ENCODE measurements around the gene SKAP1. TPM values are rescaled to one million over a fixed set of nuclear protein-coding genes. Genes with fewer than 3 reads are reported as not detected.
A peak's percentile ranks its signal among the peaks of the same experiment; 100 is the strongest.

The SKAP1 gene
- total and polyA plus RNA-seq, 7 donors, result 0.09 to 1.0 (median 0.42) TPM; not detected in 2

DNA sequence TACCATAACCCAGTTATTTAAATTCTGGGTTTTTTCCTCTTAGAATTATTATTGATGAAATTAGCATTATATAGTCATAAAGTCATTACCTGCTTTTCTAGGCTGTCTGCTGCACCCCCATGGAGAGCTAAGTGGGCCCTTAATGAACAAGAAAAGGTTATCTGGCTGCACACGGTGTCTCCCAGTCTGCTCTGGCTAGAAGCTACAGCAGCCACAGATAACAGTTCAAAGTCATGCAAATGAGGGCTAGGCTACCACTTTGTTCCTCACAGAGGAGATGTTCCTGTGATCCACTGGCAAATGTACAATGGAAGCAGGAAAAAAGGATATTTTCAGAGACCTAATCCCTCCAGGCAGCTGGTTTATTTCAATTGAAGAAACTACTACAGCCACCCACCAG lies 210.4 kb downstream of the SKAP1 start:
- intact Hi-C loops (cut with DNase I), result loop anchor here in 1 of 2 donors (10.0 kb wide), 1 partner anchor 155 kb away; no protein-coding TSS in a partner anchor
- no peak overlapping the region for H3K4me3 ChIP-seq
- no peak for ATAC-seq

GRCh38 chr17:48215583-48216139 lies 214.4 kb downstream of the SKAP1 start:
- no peaks in the 10 kb centered on the region for H3K27me3 ChIP-seq (ENCODE audit: insufficient read depth in 3 of 3, low read length in 2 of 3)
- ATAC-seq, result no peak

More for the DNA sequence above, 210.4 kb downstream of the SKAP1 start:
- no peak overlapping the region for H3K27ac ChIP-seq
- no peaks in the 10 kb centered on the region for H3K36me3 ChIP-seq (ENCODE audit: insufficient read depth in 1 of 2, low read depth in 1 of 2)
- peaks cover 0 to 2% (median 0%) of the 10 kb centered on the region in 3 donors for H3K27me3 ChIP-seq (ENCODE audit: insufficient read depth in 3 of 3, low read length in 2 of 3)
- TF ChIP-seq, protein P1, sequence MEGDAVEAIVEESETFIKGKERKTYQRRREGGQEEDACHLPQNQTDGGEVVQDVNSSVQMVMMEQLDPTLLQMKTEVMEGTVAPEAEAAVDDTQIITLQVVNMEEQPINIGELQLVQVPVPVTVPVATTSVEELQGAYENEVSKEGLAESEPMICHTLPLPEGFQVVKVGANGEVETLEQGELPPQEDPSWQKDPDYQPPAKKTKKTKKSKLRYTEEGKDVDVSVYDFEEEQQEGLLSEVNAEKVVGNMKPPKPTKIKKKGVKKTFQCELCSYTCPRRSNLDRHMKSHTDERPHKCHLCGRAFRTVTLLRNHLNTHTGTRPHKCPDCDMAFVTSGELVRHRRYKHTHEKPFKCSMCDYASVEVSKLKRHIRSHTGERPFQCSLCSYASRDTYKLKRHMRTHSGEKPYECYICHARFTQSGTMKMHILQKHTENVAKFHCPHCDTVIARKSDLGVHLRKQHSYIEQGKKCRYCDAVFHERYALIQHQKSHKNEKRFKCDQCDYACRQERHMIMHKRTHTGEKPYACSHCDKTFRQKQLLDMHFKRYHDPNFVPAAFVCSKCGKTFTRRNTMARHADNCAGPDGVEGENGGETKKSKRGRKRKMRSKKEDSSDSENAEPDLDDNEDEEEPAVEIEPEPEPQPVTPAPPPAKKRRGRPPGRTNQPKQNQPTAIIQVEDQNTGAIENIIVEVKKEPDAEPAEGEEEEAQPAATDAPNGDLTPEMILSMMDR (IDR thresholded peaks at IDR 0.05), result no peak
- 0 to 52% (median 30%) methylated on average over 1 of the region's 1 CpG for WGBS, 3 donors
- no peak for DNase-seq
- no peaks in the 10 kb centered on the region for H3K9me3 ChIP-seq
- no peaks in the 10 kb centered on the region for H3K4me1 ChIP-seq

DNA sequence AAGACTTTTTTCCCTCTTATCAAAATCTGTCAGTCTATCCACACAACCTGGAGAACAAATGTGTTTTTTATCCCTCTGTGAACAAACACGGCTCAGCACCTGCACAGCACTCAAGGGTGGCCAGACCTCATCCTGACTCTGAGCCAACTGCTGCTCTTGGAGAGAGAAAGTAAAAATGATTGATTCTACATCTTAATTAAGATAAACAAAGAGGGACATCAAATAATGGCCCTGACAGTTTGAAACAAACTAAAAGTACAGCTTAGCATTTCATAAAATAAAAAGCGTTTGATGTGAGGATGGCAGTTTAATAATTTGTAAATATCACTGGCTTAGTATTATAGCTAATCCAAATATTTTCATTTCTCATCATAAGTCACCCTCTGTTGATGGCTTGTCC lies 216.2 kb downstream of the SKAP1 start:
- TF ChIP-seq, protein P1 (IDR thresholded peaks at IDR 0.05), result no peak
- Histone ChIP-seq H3K4me1 (no peaks in the 10 kb centered on the region), H3K4me3 (no peak overlapping the region), H3K27me3 (ENCODE audit: insufficient read depth in 3 of 3, low read length in 2 of 3) (no peaks in the 10 kb centered on the region), H3K36me3 (ENCODE audit: insufficient read depth in 1 of 2, low read depth in 1 of 2) (no peaks in the 10 kb centered on the region), H3K27ac (no peak overlapping the region), H3K9me3 (no peaks in the 10 kb centered on the region)
- 72 to 80% (median 74%) methylated on average over 2 of the region's 2 CpGs for WGBS, 3 donors
- no peak for ATAC-seq
- DNase-seq, result no peak
- intact Hi-C loops (cut with DNase I), result loop anchor here in 1 of 2 donors (10.0 kb wide), 1 partner anchor 161 kb away; no protein-coding TSS in a partner anchor

More at GRCh38 chr17:48215583-48216139, 214.4 kb downstream of the SKAP1 start:
- Histone ChIP-seq H3K4me3 (no peak overlapping the region), H3K27ac (no peak overlapping the region), H3K9me3 (no peaks in the 10 kb centered on the region), H3K4me1 (no peaks in the 10 kb centered on the region), H3K36me3 (ENCODE audit: insufficient read depth in 1 of 2, low read depth in 1 of 2) (no peaks in the 10 kb centered on the region)
- no peak for DNase-seq
- TF ChIP-seq, protein P1 (IDR thresholded peaks at IDR 0.05), result peak; percentile 52
- WGBS, 3 donors, result 14 to 29% (median 26%) methylated on average over 1 of the region's 1 CpG
- intact Hi-C loops (cut with DNase I), result loop anchor here in 1 of 2 donors (10.0 kb wide), 1 partner anchor 159 kb away; no protein-coding TSS in a partner anchor

DNA sequence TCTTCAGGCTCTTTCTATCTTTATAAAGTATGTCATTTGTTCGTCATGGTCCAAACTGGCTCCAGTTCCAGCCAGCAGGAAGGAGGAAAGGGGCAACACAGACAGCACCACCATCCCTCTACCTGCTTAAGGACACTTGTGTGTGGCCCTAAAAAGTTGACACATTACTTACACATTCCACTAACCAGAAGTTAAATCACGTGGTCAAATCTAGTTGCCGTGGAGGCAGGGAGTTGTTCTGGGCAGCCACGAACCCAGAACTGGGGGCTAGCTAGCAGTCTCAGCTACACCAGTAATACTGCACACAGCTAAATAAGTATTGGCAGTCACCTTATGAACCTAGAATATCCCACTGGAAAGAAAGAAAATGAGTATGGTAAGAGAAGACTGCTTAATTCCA lies 218.2 kb downstream of the SKAP1 start:
- WGBS, 3 donors, result 75 to 85% (median 80%) methylated on average over 4 of the region's 4 CpGs
- Histone ChIP-seq H3K9me3 (no peaks in the 10 kb centered on the region), H3K36me3 (ENCODE audit: insufficient read depth in 1 of 2, low read depth in 1 of 2) (no peaks in the 10 kb centered on the region), H3K27me3 (ENCODE audit: insufficient read depth in 3 of 3, low read length in 2 of 3) (peaks cover 0 to 4% (median 0%) of the 10 kb centered on the region in 3 donors), H3K4me3 (no peak overlapping the region), H3K27ac (no peak overlapping the region), H3K4me1 (no peaks in the 10 kb centered on the region)
- no peak for ATAC-seq
- no peak for DNase-seq
- intact Hi-C loops (cut with DNase I), result loop anchor here in 1 of 2 donors (10.0 kb wide), 1 partner anchor 163 kb away; no protein-coding TSS in a partner anchor
- TF ChIP-seq, protein P1 (IDR thresholded peaks at IDR 0.05), result no peak
